LoVo (cell line): ENCODE measurements around the gene SERPINA12.
A peak's percentile ranks its signal among the peaks of the same experiment; 100 is the strongest.
"Not testable (repeated sequence)": the region's sequence is repeated elsewhere in the genome, so short reads cannot be mapped to it uniquely, and the experiment has no call there.

Experiments
- DNase-seq: peaks from one replicate; pipeline ENCODE4 v3.0.0-alpha.2; 2016; ENCODE audit warnings: low spot score

Gene SERPINA12

DNA sequence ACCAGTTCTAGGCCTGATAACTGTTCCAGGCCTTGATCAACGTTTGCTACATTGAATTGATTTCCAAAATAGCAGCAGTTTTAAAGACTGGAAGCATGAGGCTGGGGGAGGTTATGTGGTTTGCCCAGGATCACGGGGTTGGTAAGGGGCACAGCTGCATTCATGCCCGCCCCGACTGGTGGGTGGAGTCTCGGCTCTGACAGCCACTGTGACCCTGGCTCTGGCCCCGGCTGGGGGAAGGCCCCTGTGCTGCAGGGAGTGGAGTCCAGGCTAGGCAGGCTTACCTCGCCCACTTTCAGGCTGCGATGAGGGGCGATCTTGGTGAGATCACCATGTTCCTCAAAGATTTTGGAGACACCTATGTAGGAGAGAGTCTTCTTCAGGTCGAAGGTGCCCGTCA is 19.9 kb downstream of the SERPINA12 start:
- no peak for DNase-seq

GRCh38 chr14:94486883-94487282 is 22.4 kb downstream of the SERPINA12 start:
- no peak for DNase-seq

DNA sequence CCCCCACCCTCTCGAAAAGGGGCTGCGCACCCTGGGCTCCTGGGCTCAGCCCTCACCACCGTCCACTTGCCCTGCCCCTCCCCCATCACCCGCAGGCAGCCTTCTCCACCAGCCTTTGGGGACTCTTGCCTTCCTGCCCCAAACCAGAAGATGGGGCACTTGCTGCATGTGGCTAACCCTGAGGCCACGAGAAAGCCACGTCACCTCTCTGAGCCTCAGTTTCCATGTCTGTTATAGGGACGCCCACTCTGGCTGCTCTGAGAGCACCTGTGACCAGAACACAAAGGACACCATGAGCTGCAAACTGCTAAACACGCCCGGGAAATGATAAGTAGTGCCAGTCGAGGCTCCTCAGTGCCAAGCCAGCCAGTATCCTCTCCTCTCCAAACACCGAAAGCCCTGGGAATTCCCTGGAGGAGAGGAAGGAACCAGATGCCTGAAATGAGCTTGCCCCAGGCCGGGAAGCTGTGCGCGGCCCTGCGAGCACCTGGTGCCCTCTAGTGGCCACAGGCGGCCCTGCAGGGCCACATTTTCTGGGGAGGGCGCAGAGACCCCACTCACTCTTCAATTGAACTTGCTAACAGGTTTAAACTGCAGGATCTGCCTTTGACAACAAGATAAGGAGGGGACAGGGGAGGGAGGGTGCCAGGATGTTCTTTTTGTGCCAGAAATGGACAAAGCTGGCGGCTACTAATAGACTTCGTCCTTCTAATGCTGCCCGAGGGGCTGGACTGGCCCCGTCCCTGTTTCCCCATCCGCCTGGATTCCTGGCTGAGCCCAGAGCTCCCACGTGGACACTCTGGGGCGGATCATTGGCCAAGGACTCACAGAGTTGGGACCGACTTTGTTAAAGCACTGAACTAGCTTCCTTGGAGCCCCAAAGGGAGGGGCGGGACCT is 23.1 kb downstream of the SERPINA12 start:
- peak; percentile 38 for DNase-seq

- DNase-seq = no peak
Observed at GRCh38 chr14:94484481-94484880, 24.8 kb downstream of the SERPINA12 start.

- no peak for DNase-seq
Observed at GRCh38 chr14:94483729-94484275, 25.5 kb downstream of the SERPINA12 start.

GRCh38 chr14:94483071-94483451 is 26.2 kb downstream of the SERPINA12 start:
- no peak for DNase-seq

- not testable (repeated sequence) for DNase-seq
Observed at GRCh38 chr14:94482132-94483070, 26.9 kb downstream of the SERPINA12 start.

- no peak for DNase-seq
Observed at GRCh38 chr14:94481468-94482131, 27.7 kb downstream of the SERPINA12 start.

- no peak for DNase-seq
Observed at GRCh38 chr14:94480809-94481208, 28.5 kb downstream of the SERPINA12 start.

- no peak for DNase-seq
Observed at GRCh38 chr14:94478420-94478819, 30.8 kb downstream of the SERPINA12 start.

DNA sequence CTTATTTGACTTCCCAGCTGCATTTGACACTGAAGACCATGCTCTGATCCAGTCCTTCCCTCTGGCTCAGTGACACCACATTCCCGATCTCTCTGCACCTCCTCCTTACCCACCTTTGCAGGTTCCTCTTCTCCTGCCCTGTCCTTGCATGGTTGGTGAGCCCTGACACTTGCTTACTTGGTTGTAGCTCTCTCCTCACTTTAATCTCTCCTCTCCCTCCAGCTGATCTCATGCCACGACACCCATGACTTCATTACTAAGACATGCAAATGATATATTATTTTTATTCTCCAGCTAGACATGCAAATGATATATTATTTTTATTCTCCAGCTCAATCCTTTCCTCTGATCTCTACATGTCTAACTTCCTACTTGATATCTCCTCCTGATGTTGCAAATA is 33.2 kb downstream of the SERPINA12 start, which contains the start of gene SERPINA9:
SERPINA9 (minus strand) TSS at position 175 of the 400 bp plus-strand sequence. CDS start 6,357 bp downstream, outside the sequence.
- DNase-seq = no peak

GRCh38 chr14:94474581-94475031 is 34.7 kb downstream of the SERPINA12 start:
- DNase-seq = peak; percentile 52

GRCh38 chr14:94473666-94474410 is 35.4 kb downstream of the SERPINA12 start:
- DNase-seq = no peak

- DNase-seq = no peak
Observed at GRCh38 chr14:94472842-94473241, 36.4 kb downstream of the SERPINA12 start.

GRCh38 chr14:94471045-94471444 is 38.2 kb downstream of the SERPINA12 start:
- DNase-seq = no peak

GRCh38 chr14:94470311-94470710 is 39.0 kb downstream of the SERPINA12 start:
- no peak for DNase-seq

- DNase-seq = no peak
Observed at GRCh38 chr14:94469261-94469660, 40.0 kb downstream of the SERPINA12 start.

GRCh38 chr14:94467728-94468520 is 41.3 kb downstream of the SERPINA12 start:
- no peak for DNase-seq

DNA sequence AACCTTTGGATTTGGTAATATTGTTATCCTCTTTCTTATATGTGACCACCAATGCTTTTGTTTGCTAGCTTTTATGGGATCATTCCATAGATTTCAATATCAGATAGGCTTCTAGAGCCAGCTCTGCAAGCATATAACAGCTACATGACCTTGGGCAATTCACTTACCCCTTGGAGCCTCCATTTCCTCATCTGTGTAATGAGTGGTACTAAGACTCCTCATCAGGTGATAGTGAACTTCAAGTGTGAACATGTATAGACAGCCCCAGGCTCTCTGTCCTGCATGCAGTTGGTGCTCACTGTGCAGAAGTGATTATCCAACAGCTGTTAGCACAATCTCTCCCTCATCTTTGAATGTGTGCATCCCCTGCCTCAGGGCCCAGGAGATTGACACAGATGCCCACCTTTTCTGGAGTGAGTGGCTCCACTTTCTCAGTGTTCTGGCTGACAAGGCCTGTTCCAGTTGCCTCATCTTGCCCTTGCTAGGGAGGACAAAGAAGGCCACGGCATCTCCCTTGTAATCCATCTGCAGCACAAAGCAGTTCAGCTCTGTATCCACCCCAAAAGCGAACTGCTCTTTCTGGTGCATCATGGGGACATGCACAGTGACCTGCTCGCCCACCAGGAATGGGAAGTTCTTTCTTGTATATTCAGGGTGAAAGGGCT is 42.4 kb downstream of the SERPINA12 start:
- no peak for DNase-seq

GRCh38 chr14:94465042-94465441 is 44.2 kb downstream of the SERPINA12 start:
- DNase-seq = no peak
